ENCODE data around the gene CD34.

Gene CD34

DNA sequence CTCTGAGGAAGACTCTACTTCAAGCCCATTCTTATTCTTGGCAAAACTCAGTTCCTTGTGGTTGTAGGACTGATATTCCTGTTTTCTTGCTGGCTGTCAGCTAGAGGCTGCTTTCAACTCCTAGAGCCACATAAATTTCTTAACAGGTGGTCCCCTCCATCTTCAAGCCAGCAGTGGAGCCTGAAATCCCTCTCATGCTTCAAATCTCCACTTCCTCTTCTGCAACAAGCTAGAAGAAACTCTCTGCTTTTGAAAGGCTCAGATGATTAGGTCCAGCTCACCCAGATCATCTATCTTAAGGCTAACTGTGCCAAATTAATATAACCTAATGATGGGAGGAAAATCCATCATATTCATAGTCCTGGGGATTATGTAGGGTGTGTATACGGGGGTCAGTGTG, 43.2 kb upstream of the CD34 start:
- TF ChIP-seq, protein P1, sequence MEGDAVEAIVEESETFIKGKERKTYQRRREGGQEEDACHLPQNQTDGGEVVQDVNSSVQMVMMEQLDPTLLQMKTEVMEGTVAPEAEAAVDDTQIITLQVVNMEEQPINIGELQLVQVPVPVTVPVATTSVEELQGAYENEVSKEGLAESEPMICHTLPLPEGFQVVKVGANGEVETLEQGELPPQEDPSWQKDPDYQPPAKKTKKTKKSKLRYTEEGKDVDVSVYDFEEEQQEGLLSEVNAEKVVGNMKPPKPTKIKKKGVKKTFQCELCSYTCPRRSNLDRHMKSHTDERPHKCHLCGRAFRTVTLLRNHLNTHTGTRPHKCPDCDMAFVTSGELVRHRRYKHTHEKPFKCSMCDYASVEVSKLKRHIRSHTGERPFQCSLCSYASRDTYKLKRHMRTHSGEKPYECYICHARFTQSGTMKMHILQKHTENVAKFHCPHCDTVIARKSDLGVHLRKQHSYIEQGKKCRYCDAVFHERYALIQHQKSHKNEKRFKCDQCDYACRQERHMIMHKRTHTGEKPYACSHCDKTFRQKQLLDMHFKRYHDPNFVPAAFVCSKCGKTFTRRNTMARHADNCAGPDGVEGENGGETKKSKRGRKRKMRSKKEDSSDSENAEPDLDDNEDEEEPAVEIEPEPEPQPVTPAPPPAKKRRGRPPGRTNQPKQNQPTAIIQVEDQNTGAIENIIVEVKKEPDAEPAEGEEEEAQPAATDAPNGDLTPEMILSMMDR (IDR thresholded peaks at IDR 0.05; ENCODE audit: low read depth, low read length), result no peak

DNA sequence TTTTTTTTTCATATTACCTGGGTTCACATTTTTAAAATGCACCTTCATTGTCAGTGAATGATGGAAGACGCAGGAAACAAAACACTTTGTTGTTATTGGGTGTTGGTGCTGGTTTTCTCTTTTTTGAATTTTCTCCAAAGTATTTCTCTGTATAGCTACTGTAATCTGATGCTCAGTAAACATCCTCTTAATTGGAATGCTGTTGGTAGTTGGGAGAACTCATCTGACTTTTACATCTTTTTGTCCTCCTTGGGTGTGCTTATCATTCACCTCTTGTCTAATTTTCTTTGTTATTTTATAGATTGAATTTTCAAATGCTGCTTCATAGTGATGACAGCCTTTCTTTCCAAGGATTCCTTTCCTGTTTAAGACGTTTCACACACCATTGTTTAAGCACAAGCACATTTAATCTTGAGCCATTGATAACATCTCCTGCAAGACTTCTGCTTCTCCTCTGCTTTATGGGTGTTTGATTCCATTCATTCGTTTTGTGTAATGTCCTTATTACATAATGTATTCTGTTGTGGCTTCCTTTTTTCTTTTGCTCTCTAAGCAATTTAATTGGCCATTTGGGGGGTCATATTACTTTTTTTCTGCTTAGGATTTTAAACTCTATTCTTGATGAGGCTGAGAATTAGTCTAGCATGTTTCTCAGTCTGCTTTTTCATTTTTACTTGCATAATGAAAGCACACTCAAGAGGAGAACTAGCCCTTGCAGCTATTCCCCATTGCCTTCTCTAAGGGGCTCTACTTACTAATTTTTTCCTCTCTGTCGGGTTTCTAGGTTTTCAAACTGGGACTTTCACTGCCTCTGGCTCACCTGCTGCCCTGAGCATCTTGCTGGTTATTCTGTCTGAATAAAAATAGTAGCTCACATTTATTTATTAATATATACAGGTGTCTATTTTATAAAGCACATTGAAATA, 42.0 kb upstream of the CD34 start:
- TF ChIP-seq, protein P1 (IDR thresholded peaks at IDR 0.05; ENCODE audit: low read depth, low read length), result no peak
- no peak for DNase-seq (ENCODE audit: extremely low read depth, low read depth)

More for the DNA sequence above, 43.2 kb upstream of the CD34 start:
- no peak for DNase-seq (ENCODE audit: extremely low read depth, low read depth)

DNA sequence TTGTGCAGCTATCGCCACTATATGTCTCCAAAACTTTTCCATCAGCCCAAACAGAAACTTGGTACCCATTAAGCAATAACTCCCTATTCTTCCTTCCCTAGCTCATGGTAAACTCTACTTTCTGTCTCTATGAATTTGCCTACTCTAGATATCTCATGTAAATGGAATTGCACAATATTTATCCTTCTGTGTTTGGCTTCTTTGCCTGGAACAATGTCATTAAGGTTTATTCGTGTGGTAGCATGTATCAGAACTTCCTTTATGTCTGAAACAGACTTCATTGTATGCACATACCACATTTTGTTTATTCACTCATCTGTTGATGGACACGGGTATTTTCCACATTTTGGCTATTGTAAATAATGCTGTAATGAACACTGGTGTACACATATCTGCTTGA, 40.7 kb upstream of the CD34 start:
- TF ChIP-seq, protein P1 (IDR thresholded peaks at IDR 0.05; ENCODE audit: low read depth, low read length), result no peak
- no peak for DNase-seq (ENCODE audit: extremely low read depth, low read depth)

DNA sequence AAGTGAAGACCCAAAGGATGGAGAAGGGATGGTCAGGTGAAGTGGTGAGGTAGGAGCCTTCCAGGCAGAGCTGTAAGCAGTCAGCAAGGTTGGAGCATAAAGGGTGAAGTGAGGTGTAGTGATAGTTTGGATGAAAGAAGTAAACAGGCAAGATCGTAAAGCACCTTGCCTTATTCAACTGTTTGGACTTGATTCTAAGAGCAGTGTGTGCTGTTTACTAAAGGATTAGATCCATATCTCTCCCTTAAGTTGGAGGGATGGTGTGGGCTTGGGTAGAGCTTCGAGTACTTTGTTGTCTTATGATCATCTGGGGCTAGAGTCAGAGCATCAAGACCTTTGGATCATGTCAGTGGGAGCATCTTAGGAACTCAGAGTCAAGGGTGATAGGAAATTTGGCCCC, 39.8 kb upstream of the CD34 start:
- TF ChIP-seq, protein P1 (IDR thresholded peaks at IDR 0.05; ENCODE audit: low read depth, low read length), result no peak
- no peak for DNase-seq (ENCODE audit: extremely low read depth, low read depth)

DNA sequence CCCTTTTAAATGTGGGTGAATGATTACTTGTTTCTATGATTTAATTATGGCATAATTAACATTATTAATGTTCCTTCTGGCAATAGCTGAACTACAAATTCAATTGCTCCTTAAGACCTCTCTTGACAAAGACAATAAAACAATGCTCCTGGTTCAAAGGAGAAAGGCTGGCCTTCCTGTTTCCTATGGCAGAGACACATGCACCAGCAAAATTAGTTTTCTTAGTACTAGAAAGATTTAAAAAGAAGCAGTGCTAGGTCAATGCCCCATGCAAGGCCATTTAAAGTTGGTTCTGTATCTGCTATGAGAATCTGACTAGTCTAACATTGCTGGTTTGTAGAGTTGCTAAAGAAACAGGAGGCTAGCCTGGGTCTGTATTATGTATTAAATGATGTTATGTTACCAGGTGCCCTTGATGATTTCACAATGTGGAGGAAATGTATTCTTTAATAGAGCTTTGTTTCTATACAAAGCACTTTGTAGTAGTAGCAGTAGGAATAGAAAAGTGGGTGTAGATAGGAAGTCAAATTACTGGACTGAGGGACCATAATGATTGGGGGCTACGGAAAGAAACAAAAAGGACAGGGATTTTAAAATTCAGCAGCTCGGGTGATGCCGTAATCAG, 38.8 kb upstream of the CD34 start:
- DNase-seq (ENCODE audit: extremely low read depth, low read depth), result no peak
- TF ChIP-seq, protein P1 (IDR thresholded peaks at IDR 0.05; ENCODE audit: low read depth, low read length), result no peak

DNA sequence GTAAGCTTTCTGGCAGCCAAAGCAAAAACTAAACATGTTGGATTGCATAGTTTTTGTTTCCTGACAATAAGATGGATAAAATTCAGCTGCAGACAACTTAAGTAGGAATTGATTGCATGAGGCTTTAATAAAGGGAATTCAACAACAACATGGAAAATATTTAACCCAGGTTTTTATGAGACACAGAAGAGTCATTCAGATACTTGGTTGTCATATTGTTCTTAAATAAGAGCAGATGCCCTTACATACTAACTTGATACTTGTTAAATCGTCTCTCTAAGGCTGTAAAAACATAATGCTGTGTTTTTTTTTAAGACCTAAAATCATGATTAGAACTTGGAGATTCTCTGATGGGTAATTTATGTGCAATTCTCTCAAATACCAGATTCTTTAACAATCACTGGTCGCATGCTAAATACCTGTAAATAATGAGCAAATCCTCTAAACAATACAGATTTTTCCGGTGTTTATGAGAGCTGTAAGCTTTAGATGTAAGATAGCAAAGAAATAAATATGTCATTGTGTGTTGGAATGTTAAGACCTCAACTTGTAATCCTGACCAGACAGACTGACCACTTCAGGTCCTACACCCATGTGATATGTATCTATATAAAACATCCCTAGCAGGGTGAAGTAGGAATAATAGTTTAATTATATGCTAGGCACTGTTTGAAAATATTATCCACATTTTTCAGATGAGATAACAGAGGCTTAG, 37.8 kb upstream of the CD34 start:
- no peak for DNase-seq (ENCODE audit: extremely low read depth, low read depth)
- TF ChIP-seq, protein P1 (IDR thresholded peaks at IDR 0.05; ENCODE audit: low read depth, low read length), result no peak

All from AG09319 (cell line).